KG1 (cell line): ENCODE measurements around the gene CD44.

ENCODE experiments used
- DNase-seq: peaks from one replicate; lab custom pipeline; 2025; lab: John Stamatoyannopoulos, UW

Gene CD44

DNA sequence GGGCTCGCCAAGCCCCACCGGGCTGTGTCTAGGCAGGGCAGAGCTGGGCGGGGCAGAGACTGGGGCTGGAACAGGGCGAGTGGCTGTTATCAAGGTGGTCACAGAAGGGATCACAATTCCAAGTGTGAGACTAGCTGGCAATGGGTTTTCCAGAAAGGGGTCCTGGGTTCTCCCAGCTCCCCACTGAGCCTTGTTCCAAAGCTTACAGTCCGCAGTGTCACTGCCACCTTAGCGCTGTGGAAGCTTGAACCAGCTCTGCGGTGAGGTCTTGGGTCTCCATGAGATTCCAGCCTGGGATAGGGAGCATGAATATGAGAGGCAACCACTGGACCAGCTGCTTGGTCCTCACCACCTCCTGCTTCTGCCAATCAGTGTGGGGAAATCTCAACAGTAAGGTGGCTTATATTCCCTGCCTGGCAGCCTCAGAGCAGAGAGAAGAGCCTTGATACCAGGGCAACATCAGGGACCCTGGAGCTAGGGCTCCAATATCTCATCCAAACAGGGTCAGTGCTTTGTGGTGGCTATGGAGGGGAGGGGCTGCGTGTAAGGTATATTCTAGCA is 831 bp downstream of the CD44 start:
- DNase-seq, result peak; percentile 18

- DNase-seq, result no peak
These were observed 2.1 kb downstream of the CD44 start for GRCh38 chr11:35141071-35141470.

- no peak for DNase-seq
These were observed 2.6 kb downstream of the CD44 start for GRCh38 chr11:35141571-35141971.

GRCh38 chr11:35142481-35143075 is 3.6 kb downstream of the CD44 start:
- DNase-seq, result no peak

DNA sequence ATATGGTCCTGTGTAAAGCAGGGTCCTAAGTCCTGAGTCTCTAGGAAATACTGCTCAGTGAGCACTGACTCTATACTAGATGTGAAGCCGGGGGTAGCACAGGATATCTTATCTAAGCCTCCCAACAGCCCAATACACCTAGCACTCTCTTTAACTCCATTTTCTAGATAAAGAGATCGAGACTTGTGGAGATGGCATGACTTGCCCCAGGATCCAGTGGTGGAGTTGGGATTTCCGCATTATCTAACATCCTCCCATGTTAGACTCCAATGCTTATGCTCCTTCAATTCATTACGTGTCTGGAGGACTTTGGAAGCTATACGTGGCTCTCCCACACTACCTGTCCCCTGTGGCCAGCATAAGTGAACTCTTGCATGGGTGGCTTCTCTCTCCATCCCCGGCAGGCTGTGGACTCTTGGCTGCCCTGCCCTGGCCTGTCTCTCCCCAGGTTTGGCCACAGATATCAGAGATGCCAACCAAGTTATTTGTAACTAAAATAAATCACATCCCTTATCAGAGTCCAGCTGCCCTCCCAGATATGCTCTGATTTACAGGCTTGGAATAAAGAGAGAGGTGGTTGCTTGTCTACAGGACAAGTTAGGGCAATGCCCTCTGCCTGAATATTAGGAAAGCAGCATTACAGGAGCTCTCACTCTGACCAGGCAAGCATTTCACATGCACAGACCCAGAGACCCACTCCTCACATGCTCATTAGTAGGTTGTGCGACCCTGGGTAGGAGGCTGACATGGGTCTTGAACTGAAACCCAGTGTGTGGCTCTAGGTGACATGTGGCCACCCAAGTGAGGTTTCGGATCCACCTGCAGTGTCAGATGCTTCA is 4.5 kb downstream of the CD44 start:
- peak; percentile 61 for DNase-seq

DNA sequence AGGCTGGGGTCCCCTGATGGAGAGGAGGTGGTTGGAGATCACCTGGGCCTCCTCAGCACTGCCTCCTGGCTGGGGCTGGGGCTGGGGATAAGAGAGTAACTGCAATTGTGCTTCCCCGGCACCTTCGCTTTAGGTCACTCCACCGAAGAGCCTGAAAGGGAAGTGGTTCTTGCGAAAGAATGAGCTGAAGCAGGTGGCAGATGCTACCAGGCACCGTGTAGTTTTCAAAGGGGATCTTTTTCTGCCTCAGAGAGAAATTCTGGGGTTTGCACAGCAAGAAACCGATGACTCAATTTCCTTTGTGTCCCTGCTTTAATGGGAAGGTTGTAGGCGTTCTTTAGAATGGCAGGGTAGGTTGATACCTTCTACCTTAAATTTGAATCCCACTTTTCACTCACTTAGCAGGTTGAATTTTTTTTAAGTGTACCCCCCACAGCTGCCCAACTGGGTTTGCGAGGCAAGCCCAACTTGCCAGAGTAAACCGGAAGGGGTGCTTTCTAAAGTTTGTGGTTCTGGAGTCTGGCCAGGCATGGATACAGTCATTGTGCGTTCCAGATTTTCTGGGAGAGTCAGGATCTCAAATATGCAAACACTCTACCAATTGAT is 5.3 kb downstream of the CD44 start:
- DNase-seq, result peak; percentile 61

DNA sequence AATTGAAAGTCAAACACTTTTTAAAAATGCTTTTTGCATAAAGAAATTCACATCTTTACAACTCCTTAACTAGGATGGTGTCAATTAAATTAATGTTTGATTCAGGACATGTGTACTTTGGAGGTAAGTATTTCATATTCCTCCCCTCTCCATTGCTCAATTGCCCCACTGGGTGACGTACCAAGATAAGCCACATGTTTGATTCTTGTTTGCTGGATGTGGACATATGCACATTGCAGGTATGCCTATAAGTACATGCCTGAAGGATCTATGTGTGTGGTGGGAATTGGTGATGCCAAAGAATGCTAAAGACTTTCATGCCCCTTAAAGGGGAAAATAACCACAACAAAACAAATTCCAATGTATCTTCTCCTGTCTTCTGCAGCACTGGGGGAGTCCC is 5.8 kb downstream of the CD44 start:
- no peak for DNase-seq

- DNase-seq, result no peak
These were observed 6.3 kb downstream of the CD44 start for GRCh38 chr11:35145271-35145670.

DNA sequence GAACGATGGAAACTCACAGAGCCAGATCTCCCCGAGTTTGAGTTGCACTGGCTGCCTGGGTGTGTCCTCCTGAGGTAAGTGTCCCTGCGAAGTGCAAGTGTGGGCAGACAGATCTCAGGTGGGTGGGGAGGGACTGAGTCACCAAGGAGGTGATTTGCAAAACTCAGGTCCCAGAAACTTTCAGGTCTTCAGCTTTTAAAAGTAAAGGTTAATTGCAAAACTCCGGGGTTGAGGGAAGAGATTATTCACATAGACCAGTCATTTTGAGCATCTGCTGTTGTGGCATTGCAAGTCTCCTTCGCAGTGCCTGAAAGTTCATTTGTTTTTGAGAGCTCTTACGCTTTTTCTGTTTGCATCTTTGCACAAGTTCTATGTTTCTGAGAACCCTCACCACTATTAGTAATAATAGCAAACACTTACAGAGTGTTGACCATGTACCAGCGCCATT is 7.1 kb downstream of the CD44 start:
- DNase-seq, result no peak

DNA sequence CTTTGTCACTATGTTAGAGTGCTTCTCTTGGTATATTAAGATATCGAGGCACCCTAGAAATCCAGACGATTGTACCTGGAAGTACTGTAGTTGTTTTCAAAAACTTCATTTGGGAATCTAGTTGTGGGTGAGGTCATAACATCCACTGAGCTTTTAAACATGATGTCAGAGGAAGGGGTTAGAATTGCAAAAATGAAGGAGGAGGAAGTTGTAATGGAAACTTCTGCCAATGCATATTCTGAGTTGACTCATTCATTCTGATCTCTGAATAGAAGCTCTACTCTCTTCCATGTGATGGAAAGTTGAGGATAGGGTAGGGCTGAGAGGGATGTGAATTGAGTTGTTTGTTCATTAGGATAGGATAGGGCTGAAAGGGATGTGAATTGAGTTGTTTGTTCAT is 7.7 kb downstream of the CD44 start:
- no peak for DNase-seq

- no peak for DNase-seq
These were observed 8.3 kb downstream of the CD44 start for GRCh38 chr11:35147235-35147634.

DNA sequence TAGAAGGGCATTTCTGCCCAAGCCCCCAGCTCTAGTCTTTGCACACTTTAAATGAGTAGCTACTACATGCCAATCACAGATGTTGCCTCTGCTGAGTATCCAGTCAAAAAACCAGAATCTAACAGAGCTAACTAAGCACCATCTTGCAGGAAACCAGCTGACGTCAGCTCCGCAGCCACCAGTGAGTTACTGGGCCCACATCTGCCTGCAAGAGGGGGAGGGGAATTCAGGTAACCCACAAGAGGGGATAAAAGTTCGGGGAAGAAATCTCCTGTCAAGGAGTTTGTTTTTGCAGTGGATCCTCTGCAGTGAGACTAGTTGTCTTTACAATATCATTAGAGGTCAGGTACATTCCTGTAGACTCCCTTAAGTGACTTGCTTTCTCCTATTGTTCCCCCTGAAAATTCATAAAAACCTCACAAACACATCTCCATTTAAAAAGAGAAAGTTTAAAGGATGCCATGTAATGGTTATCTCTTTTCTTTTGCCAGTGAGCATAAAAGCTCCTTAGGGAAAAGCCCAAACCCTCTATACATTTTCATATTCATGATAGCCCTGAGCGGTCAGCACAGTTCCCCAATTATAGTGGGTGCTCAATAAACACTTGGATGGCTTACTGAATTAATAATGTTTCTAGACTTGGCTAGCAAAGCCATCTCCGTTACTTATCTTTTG is 9.3 kb downstream of the CD44 start:
- no peak for DNase-seq

- no peak for DNase-seq
These were observed 11.5 kb downstream of the CD44 start for GRCh38 chr11:35150454-35150853.

GRCh38 chr11:35151241-35151640 is 12.3 kb downstream of the CD44 start:
- no peak for DNase-seq

GRCh38 chr11:35151683-35152280 is 12.8 kb downstream of the CD44 start:
- no peak for DNase-seq

GRCh38 chr11:35152575-35152974 is 13.6 kb downstream of the CD44 start:
- DNase-seq, result no peak

DNA sequence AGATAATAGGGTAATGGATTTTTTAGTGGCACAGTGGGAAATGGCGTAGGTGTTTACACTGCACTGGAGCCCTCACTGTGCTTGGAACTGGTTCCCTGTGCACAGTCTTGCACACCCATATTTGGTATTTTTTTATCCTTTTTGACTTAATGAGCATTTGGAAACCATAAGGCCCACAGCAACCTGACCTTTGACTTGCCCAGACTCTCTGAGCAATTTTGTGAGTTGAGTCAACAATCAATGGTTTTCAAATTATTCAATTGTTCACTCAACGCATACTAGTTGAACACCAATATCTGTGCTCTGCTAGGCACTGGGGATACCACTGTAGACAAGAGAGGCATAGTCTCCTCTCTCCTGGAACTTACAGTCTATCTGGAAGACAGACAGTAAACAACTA is 14.3 kb downstream of the CD44 start:
- DNase-seq, result no peak

DNA sequence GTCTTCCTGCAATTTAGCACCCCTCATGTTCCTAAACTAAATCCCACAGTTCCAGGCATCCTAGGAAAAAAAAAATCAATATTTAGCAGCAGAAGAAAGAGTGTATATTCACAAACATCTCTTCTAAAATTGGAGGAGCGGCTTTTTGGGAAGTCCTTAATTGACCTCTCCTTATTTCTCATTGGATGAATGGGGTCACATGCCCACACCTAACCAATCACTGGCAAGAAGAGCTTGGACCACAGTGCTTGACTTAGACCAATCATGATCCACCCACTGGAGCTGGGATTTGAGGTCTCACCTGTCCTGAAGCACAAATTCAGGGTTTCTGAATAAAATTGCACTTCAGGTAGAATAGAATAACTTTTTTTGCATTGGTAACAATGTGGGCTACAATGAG is 16.0 kb downstream of the CD44 start:
- DNase-seq, result no peak

DNA sequence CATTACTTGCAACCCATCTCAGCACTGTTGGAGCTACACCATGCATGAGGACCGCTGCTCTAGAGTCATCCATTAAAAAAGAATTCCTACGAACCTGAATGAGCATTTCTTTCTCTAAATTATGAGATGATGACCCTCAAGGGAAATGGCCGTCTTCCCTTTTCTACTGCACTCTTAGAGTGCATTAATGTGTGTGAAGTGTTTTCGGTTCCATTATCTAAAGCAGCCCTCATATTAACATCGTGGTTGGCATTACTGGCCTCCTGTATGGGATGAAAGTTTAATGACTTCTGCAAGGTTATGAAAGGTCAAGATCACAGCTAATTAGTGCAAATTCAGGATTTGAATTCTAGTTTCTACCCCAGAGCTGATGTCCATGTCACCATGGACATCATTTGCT is 16.7 kb downstream of the CD44 start:
- DNase-seq, result no peak

DNA sequence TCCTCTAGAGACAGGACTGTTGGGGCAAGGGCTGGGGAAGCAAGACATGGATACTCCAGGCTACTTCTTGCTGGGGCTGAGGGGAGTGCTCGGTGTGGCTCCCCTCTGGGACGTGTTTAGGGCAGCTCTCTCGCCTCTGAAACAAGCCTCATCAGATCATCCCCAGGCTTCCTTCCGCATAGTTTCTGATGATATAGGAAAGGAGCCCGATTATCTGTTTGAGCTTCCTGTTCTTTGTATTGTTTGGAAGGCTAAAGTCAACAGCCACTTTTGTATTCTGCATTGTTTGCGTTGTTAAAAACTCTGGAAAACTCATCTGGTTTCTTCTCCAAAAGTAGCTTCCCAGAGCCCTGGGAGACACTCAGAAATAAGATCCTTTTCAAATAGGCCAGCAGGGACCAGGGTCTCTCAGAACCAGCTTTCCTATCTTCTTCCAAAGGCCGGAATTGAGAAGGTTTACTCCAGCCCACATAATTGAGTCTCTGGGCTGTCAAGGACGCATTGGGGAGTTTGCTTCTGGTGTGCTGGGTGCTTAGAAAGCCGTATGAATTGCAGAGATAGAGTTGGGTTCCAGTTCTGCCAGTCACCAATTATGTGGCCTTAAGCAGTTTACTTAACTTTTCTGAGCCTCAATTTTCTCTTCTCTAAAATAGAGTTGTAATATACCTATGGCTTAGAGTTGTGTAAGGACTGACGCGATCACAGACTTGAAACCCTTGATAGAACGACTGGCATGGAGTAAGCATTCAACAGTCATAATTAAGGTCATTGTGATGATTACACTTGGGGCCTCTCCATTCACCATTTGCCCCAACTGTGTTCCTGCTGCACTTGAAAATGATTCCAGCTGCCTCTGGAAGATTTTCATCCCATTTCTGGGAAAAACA is 19.1 kb downstream of the CD44 start:
- no peak for DNase-seq
